GM12891 (cell line): ENCODE data around the gene DIS3L2.

Experiments used
- POLR2A ChIP-seq: IDR thresholded peaks from 2 replicates; pipeline ENCODE4 v1.6.1; 2011; ENCODE audit warnings: low read depth, low read length, control low read depth
- POLR2AphosphoS5 ChIP-seq: IDR thresholded peaks from 2 replicates; pipeline ENCODE4 v1.6.1; 2011; ENCODE audit warnings: low read depth, low read length, control low read depth
- SPI1 ChIP-seq: IDR thresholded peaks from 2 replicates; pipeline ENCODE4 v1.6.1; 2011; ENCODE audit warnings: low read depth, low read length, control low read depth
- TAF1 ChIP-seq: IDR thresholded peaks from 2 replicates; pipeline ENCODE4 v1.6.1; 2011; ENCODE audit warnings: low read depth, low read length, control low read depth

- TF ChIP-seq POLR2AphosphoS5 = no peak
- no peak for TF ChIP-seq POLR2A
- no peak for TF ChIP-seq TAF1
- TF ChIP-seq SPI1 = no peak
These were observed 364.1 kb downstream of the DIS3L2 start for GRCh38 chr2:232325324-232326273.
